CD14-positive monocyte (primary cell): ENCODE results near the gene QKI. TPM values are rescaled to one million over a fixed set of nuclear protein-coding genes. Genes with fewer than 3 reads are reported as not detected.

Source experiments
- DNase-seq, 3 donors: peaks; one replicate each; pipeline ENCODE4 v3.0.0-alpha.2; 2011 to 2022
- H2AFZ ChIP-seq: 2 replicates; pipeline ENCODE4 v1.6.0; 2012; ENCODE audit warnings: mild to moderate bottlenecking, low read depth, low read length, inconsistent platforms; ENCODE audit not compliant: insufficient read depth, poor library complexity, severe bottlenecking
- H3K27ac ChIP-seq, 2 donors: 1 replicate in 1 of 2; 2 replicates in 1 of 2; pipeline ENCODE4 v1.5.1; 2012 to 2013; ENCODE audit warnings: low read length in 2 of 2, control low read depth in 1 of 2, inconsistent platforms in 1 of 2, low read depth in 1 of 2, mild to moderate bottlenecking in 1 of 2
- H3K27me3 ChIP-seq, 2 donors: one replicate each; pipeline versions ENCODE4 v1.6.0 to v1.6.1; 2011 to 2013; ENCODE audit warnings: low read length in 2 of 2; ENCODE audit not compliant: control insufficient read depth in 2 of 2, insufficient read depth in 2 of 2
- H3K36me3 ChIP-seq, 2 donors: replicated peaks in 1 of 2; 1 replicate in 1 of 2; 2 replicates in 1 of 2; pipeline versions ENCODE4 v1.5.1 to v1.6.1; 2012 to 2013; ENCODE audit warnings: low read length in 2 of 2, control low read depth in 1 of 2, inconsistent platforms in 1 of 2, mild to moderate bottlenecking in 1 of 2; ENCODE audit not compliant: insufficient read depth in 2 of 2, control insufficient read depth in 1 of 2
- H3K4me1 ChIP-seq, 2 donors: 1 replicate in 1 of 2; 2 replicates in 1 of 2; pipeline versions ENCODE4 v1.5.1 to v1.6.1; 2012 to 2013; ENCODE audit warnings: low read length in 2 of 2, control low read depth in 1 of 2, inconsistent platforms in 1 of 2, mild to moderate bottlenecking in 1 of 2, moderate library complexity in 1 of 2; ENCODE audit not compliant: insufficient read depth in 2 of 2, control insufficient read depth in 1 of 2
- H3K4me2 ChIP-seq: replicated peaks from 2 replicates; pipeline ENCODE3; 2012; ENCODE audit warnings: low read length, moderate library complexity, mild to moderate bottlenecking; ENCODE audit not compliant: poor library complexity, severe bottlenecking; ENCODE audit errors: extremely low read depth
- H3K4me3 ChIP-seq, 3 experiments: fragments of 200-600 bp in 1 of 3; sonication (generic) in 1 of 3; replicated peaks in 1 of 3; 1 replicate in 2 of 3; 2 replicates in 1 of 3; pipeline ENCODE4 v1.5.1; 2011 to 2013; ENCODE audit warnings: low read length in 3 of 3, mild to moderate bottlenecking in 3 of 3, control low read depth in 2 of 3, low read depth in 2 of 3, inconsistent platforms in 1 of 3, moderate library complexity in 1 of 3
- H3K79me2 ChIP-seq: 2 replicates; pipeline ENCODE4 v1.6.0; 2012; ENCODE audit warnings: mild to moderate bottlenecking, control low read depth, inconsistent platforms, low read length, moderate library complexity; ENCODE audit not compliant: insufficient read depth
- H3K9ac ChIP-seq: 2 replicates; pipeline ENCODE4 v1.6.0; 2017; ENCODE audit warnings: low read length, mild to moderate bottlenecking; ENCODE audit not compliant: insufficient read depth, poor library complexity, severe bottlenecking
- H3K9me3 ChIP-seq, 2 donors: replicated peaks in 1 of 2; 1 replicate in 1 of 2; 2 replicates in 1 of 2; pipeline versions ENCODE4 v1.5.1 to v1.6.1; 2012 to 2013; ENCODE audit warnings: low read length in 2 of 2, control low read depth in 1 of 2; ENCODE audit not compliant: control insufficient read depth in 1 of 2, insufficient read depth in 1 of 2
- H4K20me1 ChIP-seq: 2 replicates; pipeline ENCODE4 v1.6.0; 2012; ENCODE audit warnings: mild to moderate bottlenecking, low read length, control low read depth, moderate library complexity; ENCODE audit not compliant: insufficient read depth
- H3K27ac Mint-ChIP-seq, 7 donors: one replicate each; pipeline ENCODE4 v1.8.0; 2020; ENCODE audit warnings: mild to moderate bottlenecking in 7 of 7, mixed read lengths in 7 of 7, moderate library complexity in 6 of 7, inconsistent platforms in 2 of 7
- H3K27me3 Mint-ChIP-seq, 3 donors: one replicate each; pipeline ENCODE4 v1.8.0; 2021 to 2022; ENCODE audit warnings: low read depth in 3 of 3, mild to moderate bottlenecking in 3 of 3, mixed read lengths in 3 of 3, moderate library complexity in 3 of 3, inconsistent platforms in 1 of 3
- H3K36me3 Mint-ChIP-seq, 2 donors: one replicate each; pipeline ENCODE4 v1.8.0; 2020; ENCODE audit warnings: mixed read lengths in 2 of 2, inconsistent platforms in 1 of 2, mild to moderate bottlenecking in 1 of 2
- H3K4me1 Mint-ChIP-seq: one replicate; pipeline ENCODE4 v1.8.0; 2020; ENCODE audit warnings: mild to moderate bottlenecking, mixed read lengths
- H3K4me3 Mint-ChIP-seq, 2 donors: one replicate each; pipeline ENCODE4 v1.8.0; 2020; ENCODE audit warnings: mild to moderate bottlenecking in 2 of 2, mixed read lengths in 2 of 2, moderate library complexity in 1 of 2
- H3K9me3 Mint-ChIP-seq, 7 donors: one replicate each; pipeline ENCODE4 v1.8.0; 2020 to 2022; ENCODE audit warnings: mixed read lengths in 7 of 7, mild to moderate bottlenecking in 6 of 7, moderate library complexity in 6 of 7, inconsistent platforms in 2 of 7
- WGBS: methylation state at CpG from one replicate; pipeline ENCODE4 v1.1.5; 2013; ENCODE audit warnings: missing lambda C conversion rate; ENCODE audit not compliant: insufficient coverage; 5-methylcytosine and 5-hydroxymethylcytosine counted together
- intact Hi-C, 2 donors: fragments of 100-400 bp; cut with micrococcal nuclease; formaldehyde crosslinking; loops; one replicate each; pipeline versions ENCODE4 v1.15.0 to v1.15.1; 2023
- polyA plus RNA-seq, 3 donors: library from polyadenylated mRNA; depleted of rRNA in 1 of 3; unstranded in 2 of 3; stranded (reverse) in 1 of 3; fragments of 300-500 nt in 2 of 3; fragments of >200 nt in 1 of 3; fragmentation: Illumina TruSeq in 2 of 3; gene quantifications; 1 replicate in 2 of 3; 2 replicates in 1 of 3; pipeline ENCODE4 v1.2.3, GENCODE V29; 2012 to 2021
- TF ChIP-seq, protein P1 (sequence below): fragments of 200-600 bp; IDR thresholded peaks from one replicate; pipeline ENCODE4 v1.8.0; 2022; ENCODE audit warnings: antibody characterized with exemption, mild to moderate bottlenecking

QKI gene
- polyA plus RNA-seq, 3 donors = 24.3 to 154 (median 71.8) TPM

DNA sequence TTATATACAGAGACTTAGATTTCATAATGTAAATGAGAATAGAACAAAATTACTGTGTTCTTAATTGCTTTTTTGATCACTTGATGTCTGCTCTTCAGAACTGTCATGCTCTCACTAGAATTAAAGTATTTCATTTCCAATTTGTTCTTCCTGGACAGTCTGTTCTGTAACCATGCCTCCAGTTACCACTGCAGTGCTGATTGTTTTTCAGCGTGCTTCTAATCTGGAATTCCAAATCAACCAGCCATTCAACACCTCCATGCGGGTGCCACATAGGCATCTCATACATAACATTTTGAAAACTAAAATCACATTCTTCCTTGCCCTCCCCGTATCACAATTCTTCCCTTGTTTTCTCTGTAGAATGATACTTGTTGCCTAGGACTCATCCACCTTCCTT, 132.8 kb downstream of the QKI start:
- no peak overlapping the region for H3K9ac ChIP-seq
- no peak overlapping the region for H3K4me2 ChIP-seq
- Mint-ChIP-seq H3K4me3 (no peak overlapping the region), H3K4me1 (peaks cover 2% of the 10 kb centered on the region), H3K9me3 (no peaks in the 10 kb centered on the region), H3K27ac (peak overlapping the region in 1 of 7 donors; percentile 21), H3K27me3 (no peaks in the 10 kb centered on the region), H3K36me3 (peaks cover 16 to 32% of the 10 kb centered on the region in 2 donors)
- H3K36me3 ChIP-seq = peaks cover 0 to 28% of the 10 kb centered on the region in 2 donors
- no peaks in the 10 kb centered on the region for H3K4me1 ChIP-seq
- peaks cover 99% of the 10 kb centered on the region for H4K20me1 ChIP-seq
- peaks cover 93% of the 10 kb centered on the region for H3K79me2 ChIP-seq
- H2AFZ ChIP-seq = no peak overlapping the region
- no peak overlapping the region for H3K4me3 ChIP-seq
- intact Hi-C loops = no loop called here
- no peak overlapping the region for H3K27ac ChIP-seq
- TF ChIP-seq, protein P1, sequence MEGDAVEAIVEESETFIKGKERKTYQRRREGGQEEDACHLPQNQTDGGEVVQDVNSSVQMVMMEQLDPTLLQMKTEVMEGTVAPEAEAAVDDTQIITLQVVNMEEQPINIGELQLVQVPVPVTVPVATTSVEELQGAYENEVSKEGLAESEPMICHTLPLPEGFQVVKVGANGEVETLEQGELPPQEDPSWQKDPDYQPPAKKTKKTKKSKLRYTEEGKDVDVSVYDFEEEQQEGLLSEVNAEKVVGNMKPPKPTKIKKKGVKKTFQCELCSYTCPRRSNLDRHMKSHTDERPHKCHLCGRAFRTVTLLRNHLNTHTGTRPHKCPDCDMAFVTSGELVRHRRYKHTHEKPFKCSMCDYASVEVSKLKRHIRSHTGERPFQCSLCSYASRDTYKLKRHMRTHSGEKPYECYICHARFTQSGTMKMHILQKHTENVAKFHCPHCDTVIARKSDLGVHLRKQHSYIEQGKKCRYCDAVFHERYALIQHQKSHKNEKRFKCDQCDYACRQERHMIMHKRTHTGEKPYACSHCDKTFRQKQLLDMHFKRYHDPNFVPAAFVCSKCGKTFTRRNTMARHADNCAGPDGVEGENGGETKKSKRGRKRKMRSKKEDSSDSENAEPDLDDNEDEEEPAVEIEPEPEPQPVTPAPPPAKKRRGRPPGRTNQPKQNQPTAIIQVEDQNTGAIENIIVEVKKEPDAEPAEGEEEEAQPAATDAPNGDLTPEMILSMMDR = no peak
- 100% methylated on average over 3 of the region's 3 CpGs for WGBS
- no peaks in the 10 kb centered on the region for H3K27me3 ChIP-seq
- no peaks in the 10 kb centered on the region for H3K9me3 ChIP-seq
- DNase-seq = no peak

DNA sequence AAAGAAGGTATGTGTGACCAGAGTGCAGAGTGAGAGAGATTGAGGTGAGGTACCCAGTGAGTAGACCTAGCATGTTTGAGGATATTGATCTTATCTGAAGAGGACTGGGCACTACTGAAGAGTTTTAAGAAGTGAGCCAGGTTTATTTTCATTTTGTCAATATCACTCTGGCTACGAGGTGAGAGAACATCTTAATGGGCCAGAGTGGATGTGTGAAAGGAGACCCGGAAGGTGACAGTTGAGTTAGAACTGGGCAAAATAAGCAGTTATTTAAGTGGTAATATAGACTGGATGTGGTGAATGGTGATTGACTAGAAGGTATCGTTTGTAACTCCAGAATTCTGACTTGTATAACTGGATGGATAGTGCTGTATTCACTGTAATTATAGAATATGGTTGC, 134.1 kb downstream of the QKI start:
- H4K20me1 ChIP-seq = peaks cover 98% of the 10 kb centered on the region
- H3K27ac ChIP-seq = peak overlapping the region in 1 of 2 donors; percentile 6
- H3K4me3 ChIP-seq = no peak overlapping the region
- no peaks in the 10 kb centered on the region for H3K4me1 ChIP-seq
- 100% methylated on average over 3 of the region's 3 CpGs for WGBS
- Mint-ChIP-seq H3K27ac (peak overlapping the region in 3 of 7 donors; percentile 9 to 34 (median 23)), H3K4me3 (no peak overlapping the region), H3K27me3 (no peaks in the 10 kb centered on the region), H3K9me3 (no peaks in the 10 kb centered on the region), H3K4me1 (peaks cover 2% of the 10 kb centered on the region), H3K36me3 (peaks cover 17 to 33% of the 10 kb centered on the region in 2 donors)
- no peak overlapping the region for H3K9ac ChIP-seq
- intact Hi-C loops = no loop called here
- H2AFZ ChIP-seq = no peak overlapping the region
- H3K36me3 ChIP-seq = peaks cover 0 to 26% of the 10 kb centered on the region in 2 donors
- peaks cover 85% of the 10 kb centered on the region for H3K79me2 ChIP-seq
- no peak for DNase-seq
- no peak overlapping the region for H3K4me2 ChIP-seq
- TF ChIP-seq, protein P1 = no peak
- no peaks in the 10 kb centered on the region for H3K27me3 ChIP-seq
- no peaks in the 10 kb centered on the region for H3K9me3 ChIP-seq
